Ascending aorta (tissue), 2 donors: ENCODE measurements around the gene TRIM9. TPM values are rescaled to one million over a fixed set of nuclear protein-coding genes. Genes with fewer than 3 reads are reported as not detected.

ENCODE experiments used
- DNase-seq, 2 donors: peaks; one replicate each; pipeline ENCODE4 v3.0.0-alpha.2; 2019; ENCODE audit warnings: low spot score in 2 of 2
- H3K27ac ChIP-seq, 2 donors: fragments of 200-600 bp; sonication (generic); one replicate each; pipeline ENCODE4 v1.5.1; 2016 to 2017; ENCODE audit warnings: mild to moderate bottlenecking in 1 of 2
- H3K27me3 ChIP-seq: fragments of 200-600 bp; sonication (generic); one replicate; pipeline ENCODE4 v1.5.1; 2017
- H3K36me3 ChIP-seq, 2 donors: fragments of 200-600 bp; sonication (generic); one replicate each; pipeline ENCODE4 v1.5.1; 2016
- H3K4me1 ChIP-seq, 2 donors: fragments of 200-600 bp; sonication (generic); one replicate each; pipeline ENCODE4 v1.5.1; 2016 to 2017; ENCODE audit warnings: mild to moderate bottlenecking in 1 of 2
- H3K4me3 ChIP-seq, 2 donors: fragments of 200-600 bp; sonication (generic); one replicate each; pipeline ENCODE4 v1.5.1; 2016 to 2017; ENCODE audit warnings: mild to moderate bottlenecking in 1 of 2
- H3K9me3 ChIP-seq, 2 donors: fragments of 200-600 bp; sonication (generic); one replicate each; pipeline ENCODE4 v1.5.1; 2016
- CTCF ChIP-seq, 3 experiments: fragments of 200-600 bp in 2 of 3; fragments of 450-650 bp in 1 of 3; sonication (generic) in 2 of 3; IDR thresholded peaks; one replicate each; pipeline ENCODE4 v1.5.1; 2016 to 2019; ENCODE audit warnings: antibody characterized with exemption in 3 of 3, mild to moderate bottlenecking in 1 of 3, moderate library complexity in 1 of 3
- intact Hi-C: fragments of 100-400 bp; cut with DNase I; formaldehyde crosslinking; loops from one replicate; pipeline ENCODE4 v1.15.1; 2023
- total RNA-seq: library from RNA; depleted of rRNA; stranded (reverse); fragments of >200 nt; gene quantifications from one replicate; pipeline ENCODE4 v1.1.0, GENCODE V29; 2016

TRIM9 gene
- total RNA-seq, 1 donor from 2014 or later: 4.2 TPM

- no peak for DNase-seq
- Histone ChIP-seq H3K27me3 (no peaks in the 10 kb centered on the region), H3K36me3 (peaks cover 23 to 55% of the 10 kb centered on the region in 2 donors), H3K9me3 (no peaks in the 10 kb centered on the region), H3K4me3 (no peak overlapping the region), H3K27ac (no peak overlapping the region), H3K4me1 (no peaks in the 10 kb centered on the region)
- intact Hi-C loops: no loop called here
- no peak for TF ChIP-seq CTCF (IDR thresholded peaks at IDR 0.05)
Observed at GRCh38 chr14:50929506-50929905, 165.4 kb downstream of the TRIM9 start.

GRCh38 chr14:50928002-50928635 is 166.8 kb downstream of the TRIM9 start:
- DNase-seq: no peak
- Histone ChIP-seq H3K27ac (no peak overlapping the region), H3K4me3 (no peak overlapping the region), H3K36me3 (peaks cover 25 to 58% of the 10 kb centered on the region in 2 donors), H3K27me3 (no peaks in the 10 kb centered on the region), H3K4me1 (no peaks in the 10 kb centered on the region), H3K9me3 (no peaks in the 10 kb centered on the region)
- intact Hi-C loops: no loop called here
- TF ChIP-seq CTCF (IDR thresholded peaks at IDR 0.05): no peak

- no peak for TF ChIP-seq CTCF (IDR thresholded peaks at IDR 0.05)
- intact Hi-C loops: no loop called here
- Histone ChIP-seq H3K36me3 (peaks cover 22 to 62% of the 10 kb centered on the region in 2 donors), H3K9me3 (no peaks in the 10 kb centered on the region), H3K27me3 (no peaks in the 10 kb centered on the region), H3K4me1 (no peaks in the 10 kb centered on the region), H3K4me3 (no peak overlapping the region), H3K27ac (no peak overlapping the region)
- DNase-seq: no peak
Observed at GRCh38 chr14:50926851-50927386, 168.0 kb downstream of the TRIM9 start.

Other genes with a start within 250 kb of the TRIM9 start
- not detected for gene ABHD12B, start 223.1 kb downstream of the TRIM9 start, total RNA-seq
- gene PYGL, start 150.6 kb downstream of the TRIM9 start, total RNA-seq: 13.8 TPM
- gene TMX1, start 145.1 kb upstream of the TRIM9 start, total RNA-seq: 5.1 TPM